Purkinje cell (primary cell): ENCODE measurements around the gene SPAST. TPM values are rescaled to one million over a fixed set of nuclear protein-coding genes. Genes with fewer than 3 reads are reported as not detected.

Source experiments
- polyA plus RNA-seq: library from polyadenylated mRNA; unstranded; fragments of >200 nt; fragmentation: Nextera tagmentation; gene quantifications from 2 replicates; pipeline ENCODE4 v1.2.1, GENCODE V29; 2014

The SPAST gene, protein sequence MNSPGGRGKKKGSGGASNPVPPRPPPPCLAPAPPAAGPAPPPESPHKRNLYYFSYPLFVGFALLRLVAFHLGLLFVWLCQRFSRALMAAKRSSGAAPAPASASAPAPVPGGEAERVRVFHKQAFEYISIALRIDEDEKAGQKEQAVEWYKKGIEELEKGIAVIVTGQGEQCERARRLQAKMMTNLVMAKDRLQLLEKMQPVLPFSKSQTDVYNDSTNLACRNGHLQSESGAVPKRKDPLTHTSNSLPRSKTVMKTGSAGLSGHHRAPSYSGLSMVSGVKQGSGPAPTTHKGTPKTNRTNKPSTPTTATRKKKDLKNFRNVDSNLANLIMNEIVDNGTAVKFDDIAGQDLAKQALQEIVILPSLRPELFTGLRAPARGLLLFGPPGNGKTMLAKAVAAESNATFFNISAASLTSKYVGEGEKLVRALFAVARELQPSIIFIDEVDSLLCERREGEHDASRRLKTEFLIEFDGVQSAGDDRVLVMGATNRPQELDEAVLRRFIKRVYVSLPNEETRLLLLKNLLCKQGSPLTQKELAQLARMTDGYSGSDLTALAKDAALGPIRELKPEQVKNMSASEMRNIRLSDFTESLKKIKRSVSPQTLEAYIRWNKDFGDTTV
- 16.3 and 23.1 TPM in 2 replicates for polyA plus RNA-seq

GRCh38 chr2:32063310-32064020, at the start of gene SPAST:
TSS of gene SPAST (plus strand) at chr2:32063556. CDS start at chr2:32063832, 276 bp downstream.

GRCh38 chr2:32039447-32040219, 23.7 kb upstream of the SPAST start, which contains the start of gene DPY30:
TSS of gene DPY30 (minus strand) at chr2:32039805. CDS start at chr2:32039456, 349 bp downstream.

Other genes with a start within 250 kb of the SPAST start
- 52.1 and 53.4 TPM in 2 replicates for gene MEMO1, start 52.5 kb upstream of the SPAST start, polyA plus RNA-seq
- 365 and 391 TPM in 2 replicates for gene DPY30, start 23.8 kb upstream of the SPAST start, polyA plus RNA-seq
- 22.3 and 26.7 TPM in 2 replicates for gene SLC30A6, start 102.3 kb downstream of the SPAST start, polyA plus RNA-seq
- gene NLRC4, start 201.3 kb downstream of the SPAST start, polyA plus RNA-seq = 0.84 and 1.2 TPM in 2 replicates
- gene YIPF4, start 214.3 kb downstream of the SPAST start, polyA plus RNA-seq = 44.6 and 47.9 TPM in 2 replicates